PC-3 (cell line): ENCODE measurements around the gene KRTAP10-5. TPM values are rescaled to one million over a fixed set of nuclear protein-coding genes. Genes with fewer than 3 reads are reported as not detected.
"Not testable (repeated sequence)": the region's sequence is repeated elsewhere in the genome, so short reads cannot be mapped to it uniquely, and the experiment has no call there.

Experiments
- ATAC-seq: fragments of 200-7000 bp; cut with Tn5 transposase; 2 replicates; pipeline ENCODE4 v1.9.1; 2020; ENCODE audit warnings: mild to moderate bottlenecking, moderate library complexity
- Bru-seq: library from RNA; stranded (reverse); fragments of 400-500 nt; gene quantifications from one replicate; lab custom pipeline; 2021; lab: Mats Ljungman, UMichigan
- BruChase-seq, 2 experiments: library from RNA; stranded (reverse); fragments of 400-500 nt; gene quantifications; one replicate each; lab custom pipeline; 2021; lab: Mats Ljungman, UMichigan
- BruUV-seq: library from RNA; stranded (reverse); fragments of 400-500 nt; replicated peaks from 2 replicates; lab custom pipeline; 2021; lab: Mats Ljungman, UMichigan
- CTCF ChIA-PET: fragments of 300-600 bp; sonication (Branson Sonifier 250); formaldehyde crosslinking; loops from one replicate; lab custom pipeline; 2022; ENCODE audit warnings: antibody characterized with exemption; lab: Charles Lee
- POLR2A ChIA-PET: fragments of 300-600 bp; sonication (Branson Sonifier 250); formaldehyde crosslinking; loops from one replicate; lab custom pipeline; 2022; ENCODE audit warnings: antibody characterized with exemption; ENCODE audit not compliant: unreplicated experiment; lab: Charles Lee
- DNase-seq: peaks from one replicate; pipeline ENCODE4 v3.0.0-alpha.2; 2015
- H2AFZ ChIP-seq: fragments of 300-600 bp; sonication (generic); 2 replicates; pipeline ENCODE4 v1.6.0; 2016; ENCODE audit warnings: antibody characterized with exemption, low read length
- H3F3A ChIP-seq: fragments of 300-600 bp; sonication (generic); one replicate; pipeline ENCODE4 v1.6.0; 2017; ENCODE audit warnings: antibody characterized with exemption, low read length, control low read depth, mild to moderate bottlenecking; ENCODE audit not compliant: unreplicated experiment
- H3K27ac ChIP-seq: fragments of 300-600 bp; sonication (generic); 2 replicates; pipeline ENCODE4 v1.5.1; 2016; ENCODE audit warnings: mild to moderate bottlenecking, low read length
- H3K27me3 ChIP-seq: fragments of 300-600 bp; sonication (generic); 2 replicates; pipeline ENCODE4 v1.6.1; 2016; ENCODE audit warnings: low read length, mixed read lengths
- H3K36me3 ChIP-seq: fragments of 300-600 bp; sonication (generic); 2 replicates; pipeline ENCODE4 v1.6.1; 2016; ENCODE audit warnings: low read depth, mixed run types, low read length, mixed read lengths
- H3K4me1 ChIP-seq: fragments of 300-600 bp; sonication (generic); 2 replicates; pipeline ENCODE4 v1.5.1; 2016; ENCODE audit warnings: low read length; ENCODE audit not compliant: insufficient read depth
- H3K4me2 ChIP-seq: fragments of 300-600 bp; sonication (generic); 2 replicates; pipeline ENCODE4 v1.6.0; 2016; ENCODE audit warnings: low read length
- H3K4me3 ChIP-seq: fragments of 300-600 bp; sonication (generic); 2 replicates; pipeline ENCODE4 v1.5.1; 2016; ENCODE audit warnings: mild to moderate bottlenecking, low read length, mixed read lengths
- H3K79me2 ChIP-seq: fragments of 300-600 bp; sonication (generic); 2 replicates; pipeline ENCODE4 v1.6.1; 2017; ENCODE audit warnings: low read length, mixed read lengths
- H3K9ac ChIP-seq: fragments of 300-600 bp; sonication (generic); 2 replicates; pipeline ENCODE4 v1.6.0; 2016; ENCODE audit warnings: mild to moderate bottlenecking, low read length
- H3K9me2 ChIP-seq: fragments of 300-600 bp; sonication (generic); replicated peaks from 2 replicates; pipeline ENCODE4 v1.6.1; 2016; ENCODE audit warnings: mixed run types, low read length, mixed read lengths
- H3K9me3 ChIP-seq: fragments of 300-600 bp; sonication (generic); 2 replicates; pipeline ENCODE4 v1.6.1; 2016; ENCODE audit warnings: low read length, mixed read lengths
- H4K20me1 ChIP-seq: fragments of 300-600 bp; sonication (generic); 2 replicates; pipeline ENCODE4 v1.6.1; 2016; ENCODE audit warnings: low read length, mixed read lengths
- EZH2 ChIP-seq: fragments of 300-600 bp; sonication (generic); IDR thresholded peaks from one replicate; pipeline ENCODE4 v1.6.1; 2017; ENCODE audit warnings: antibody characterized with exemption, mild to moderate bottlenecking, low read length; ENCODE audit not compliant: unreplicated experiment
- EZH2phosphoT487 ChIP-seq: fragments of 300-600 bp; sonication (generic); IDR thresholded peaks from 2 replicates; pipeline ENCODE4 v1.6.1; 2018; ENCODE audit warnings: mild to moderate bottlenecking, antibody characterized with exemption, low read length, borderline replicate concordance
- intact Hi-C: fragments of 100-400 bp; cut with micrococcal nuclease; formaldehyde crosslinking; loops from 2 replicates; pipeline ENCODE4 v1.9.0; 2023
- long read RNA-seq: library from polyadenylated mRNA; unstranded; transcript quantifications from one replicate; pipeline ENCODE4 v2.0.0, GENCODE V29; 2021; ENCODE audit not compliant: unreplicated experiment
- total RNA-seq: library from RNA; depleted of rRNA; stranded (reverse); fragments of >200 nt; gene quantifications from 2 replicates; pipeline ENCODE4 v1.2.3, GENCODE V29; 2014; rRNA removed
- TF ChIP-seq, protein P1 (sequence below): fragments of 300-600 bp; sonication (generic); conservative IDR thresholded peaks from 2 replicates; pipeline ENCODE4 v1.5.1; 2017; ENCODE audit warnings: antibody characterized with exemption, low read depth, mild to moderate bottlenecking, low read length

The KRTAP10-5 gene
- total RNA-seq (0.98 TPM in 1 of 2 replicates, not detected in the other), Bru-seq, nascent RNA (percentile 22 among the genes with signal in this experiment), BruChase-seq, experiment 1, labeled RNA remaining after a 6-hour chase (percentile 6 among the genes with signal in this experiment), BruChase-seq, experiment 2, labeled RNA remaining after a 2-hour chase (percentile 33 among the genes with signal in this experiment)
- long read RNA-seq: 0 reads

- DNase-seq: peak; percentile 64
Measured at GRCh38 chr21:44580231-44580821, at the start of gene KRTAP10-5. Gene KRTAP10-5 (minus strand): TSS chr21:44580604. CDS start chr21:44580578, 26 bp downstream.

GRCh38 chr21:44628707-44629391, 48.4 kb upstream of the KRTAP10-5 start:
- Histone ChIP-seq H3F3A (no peaks in the 10 kb centered on the region), H3K36me3 (no peaks in the 10 kb centered on the region), H3K79me2 (no peaks in the 10 kb centered on the region), H3K9me2 (no peaks in the 10 kb centered on the region), H3K27me3 (no peaks in the 10 kb centered on the region), H4K20me1 (no peaks in the 10 kb centered on the region), H3K4me2 (no peak overlapping the region), H2AFZ (no peak overlapping the region), H3K4me1 (no peaks in the 10 kb centered on the region), H3K4me3 (no peak overlapping the region), H3K9me3 (0 out of 2 replicates have a peak, but pooled peaks cover 7% of the 10 kb centered on the region), H3K27ac (no peak overlapping the region), H3K9ac (no peak overlapping the region)
- intact Hi-C loops: no loop called here
- ChIA-PET POLR2A (no interaction called here), CTCF (no interaction called here)
- TF ChIP-seq EZH2 (no peak), EZH2phosphoT487 (no peak)
- TF ChIP-seq, protein P1, sequence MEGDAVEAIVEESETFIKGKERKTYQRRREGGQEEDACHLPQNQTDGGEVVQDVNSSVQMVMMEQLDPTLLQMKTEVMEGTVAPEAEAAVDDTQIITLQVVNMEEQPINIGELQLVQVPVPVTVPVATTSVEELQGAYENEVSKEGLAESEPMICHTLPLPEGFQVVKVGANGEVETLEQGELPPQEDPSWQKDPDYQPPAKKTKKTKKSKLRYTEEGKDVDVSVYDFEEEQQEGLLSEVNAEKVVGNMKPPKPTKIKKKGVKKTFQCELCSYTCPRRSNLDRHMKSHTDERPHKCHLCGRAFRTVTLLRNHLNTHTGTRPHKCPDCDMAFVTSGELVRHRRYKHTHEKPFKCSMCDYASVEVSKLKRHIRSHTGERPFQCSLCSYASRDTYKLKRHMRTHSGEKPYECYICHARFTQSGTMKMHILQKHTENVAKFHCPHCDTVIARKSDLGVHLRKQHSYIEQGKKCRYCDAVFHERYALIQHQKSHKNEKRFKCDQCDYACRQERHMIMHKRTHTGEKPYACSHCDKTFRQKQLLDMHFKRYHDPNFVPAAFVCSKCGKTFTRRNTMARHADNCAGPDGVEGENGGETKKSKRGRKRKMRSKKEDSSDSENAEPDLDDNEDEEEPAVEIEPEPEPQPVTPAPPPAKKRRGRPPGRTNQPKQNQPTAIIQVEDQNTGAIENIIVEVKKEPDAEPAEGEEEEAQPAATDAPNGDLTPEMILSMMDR: no peak
- DNase-seq (no peak), ATAC-seq (no peak)
- no TSS peak for BruUV-seq

More at GRCh38 chr21:44580231-44580821, at the start of gene KRTAP10-5:
- peak within 1 kb of the TSS; percentile 51 for H3K4me3 ChIP-seq
- CTCF ChIA-PET: interaction anchor here (0.6 to 1.7 kb wide), 3 partner anchors 92 to 213 kb away, joined by 4 to 12 read pairs (median 4); no protein-coding TSS in a partner anchor
- POLR2A ChIA-PET, intact Hi-C loops, H3K36me3 ChIP-seq, H3K9me3 ChIP-seq, H3K79me2 ChIP-seq, H3K9me2 ChIP-seq, H3K27me3 ChIP-seq, H4K20me1 ChIP-seq, BruUV-seq, H3K4me1 ChIP-seq, H3F3A ChIP-seq: not testable (repeated sequence)
- H3K4me2 ChIP-seq: peak within 1 kb of the TSS; percentile 82
- peak; percentile 86 for ATAC-seq
- H3K27ac ChIP-seq: peak within 1 kb of the TSS; percentile 40
- H2AFZ ChIP-seq: peak within 1 kb of the TSS; percentile 61
- peak within 1 kb of the TSS; percentile 11; the same call in 1 of the 2 replicates for H3K9ac ChIP-seq

GRCh38 chr21:44627831-44628233, 47.4 kb upstream of the KRTAP10-5 start:
- H4K20me1 ChIP-seq, H3K4me1 ChIP-seq, H3K4me3 ChIP-seq, BruUV-seq, H3K27ac ChIP-seq, H3K27me3 ChIP-seq, ATAC-seq, H3K79me2 ChIP-seq, H2AFZ ChIP-seq, intact Hi-C loops, DNase-seq, H3F3A ChIP-seq, POLR2A ChIA-PET, H3K36me3 ChIP-seq, H3K9ac ChIP-seq, CTCF ChIA-PET, H3K4me2 ChIP-seq, H3K9me2 ChIP-seq: not testable (repeated sequence)
- peaks cover 12% of the 10 kb centered on the region for H3K9me3 ChIP-seq

DNA sequence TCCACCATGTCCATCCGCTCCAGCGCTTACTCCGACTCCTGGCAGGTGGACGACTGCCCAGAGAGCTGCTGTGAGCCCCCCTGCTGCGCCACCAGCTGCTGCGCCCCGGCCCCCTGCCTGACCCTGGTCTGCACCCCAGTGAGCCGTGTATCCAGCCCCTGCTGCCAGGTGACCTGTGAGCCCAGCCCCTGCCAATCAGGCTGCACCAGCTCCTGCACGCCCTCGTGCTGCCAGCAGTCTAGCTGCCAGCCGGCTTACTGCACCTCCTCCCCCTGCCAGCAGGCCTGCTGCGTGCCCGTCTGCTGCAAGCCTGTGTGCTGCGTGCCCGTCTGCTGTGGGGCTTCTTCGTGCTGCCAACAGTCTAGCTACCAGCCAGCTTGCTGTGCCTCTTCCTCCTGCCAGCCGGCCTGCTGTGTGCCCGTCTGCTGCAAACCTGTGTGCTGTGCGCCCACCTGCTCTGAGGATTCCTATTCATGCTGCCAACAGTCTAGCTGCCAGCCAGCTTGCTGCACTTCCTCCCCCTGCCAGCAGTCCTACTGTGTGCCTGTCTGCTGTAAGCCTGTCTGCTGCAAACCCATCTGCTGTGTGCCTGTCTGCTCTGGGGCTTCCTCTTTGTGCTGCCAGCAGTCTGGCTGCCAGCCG, 46.9 kb upstream of the KRTAP10-5 start:
- intact Hi-C loops, H4K20me1 ChIP-seq, DNase-seq: not testable (repeated sequence)

More for the DNA sequence above, 46.9 kb upstream of the KRTAP10-5 start:
- H3K9me3 ChIP-seq: peaks cover 10% of the 10 kb centered on the region
- POLR2A ChIA-PET, H3K9ac ChIP-seq, H3K4me2 ChIP-seq, H3K79me2 ChIP-seq, H3K4me1 ChIP-seq, CTCF ChIA-PET, H2AFZ ChIP-seq, H3K9me2 ChIP-seq, H3K27ac ChIP-seq, BruUV-seq, ATAC-seq, H3F3A ChIP-seq, H3K4me3 ChIP-seq, H3K36me3 ChIP-seq, H3K27me3 ChIP-seq: not testable (repeated sequence)
